COLO668 (cell line): ENCODE results near the gene RCAN1.

Source experiments
- DNase-seq: peaks from one replicate; lab custom pipeline; 2025; ENCODE audit not compliant: unreplicated experiment; lab: John Stamatoyannopoulos, UW

The RCAN1 gene

DNA sequence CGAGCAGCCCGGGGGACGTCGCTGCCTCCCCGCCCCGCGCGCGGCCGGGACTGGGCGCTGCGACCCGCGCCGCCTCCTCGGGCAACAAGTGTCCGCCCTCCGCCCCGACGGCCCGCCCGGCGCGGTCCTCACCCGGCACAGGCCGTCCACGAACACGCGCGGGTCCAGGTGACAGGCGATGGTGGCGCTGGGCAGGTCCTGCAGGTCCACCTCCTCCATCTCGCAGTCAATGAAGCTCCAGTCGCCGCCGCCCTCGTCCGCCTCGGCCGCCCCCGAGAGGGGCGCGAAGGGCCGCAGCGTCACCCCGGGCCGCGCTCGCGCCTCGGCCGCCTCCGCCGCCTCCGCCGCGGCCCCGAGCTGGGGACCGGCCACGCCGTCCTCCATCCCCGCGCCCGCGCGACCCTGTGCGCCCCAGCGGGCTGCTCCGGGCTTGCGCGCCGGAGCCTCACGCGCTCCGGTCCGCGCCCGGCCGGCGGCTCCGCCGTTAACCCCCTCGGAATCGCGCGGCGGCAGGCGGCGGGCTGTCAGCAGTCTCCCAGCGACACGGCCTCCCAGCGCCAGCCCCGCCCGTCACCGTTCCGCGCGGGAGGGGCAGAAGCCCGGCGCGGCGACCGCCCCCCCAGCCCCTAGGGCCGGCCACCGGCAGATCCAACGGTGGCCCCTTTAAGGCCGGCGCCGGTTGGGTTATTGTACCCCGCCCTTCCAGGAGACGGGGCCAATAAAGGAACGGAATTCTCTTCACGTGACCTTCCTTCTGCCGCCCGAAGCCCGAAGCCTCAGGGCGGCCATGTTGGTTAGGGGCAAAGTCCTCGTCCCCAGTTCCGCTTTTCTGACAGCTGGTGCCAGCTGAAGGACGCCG, at the start of gene RCAN1:
Gene RCAN1, minus strand, starts transcription at position 486 of the 859 bp plus-strand sequence. Its CDS starts 102 bp downstream, at position 384.
- peak; percentile 97 for DNase-seq

- no peak for DNase-seq
These were observed 46.9 kb upstream of the RCAN1 start for GRCh38 chr21:34661848-34662247.

GRCh38 chr21:34653522-34653921, 38.6 kb upstream of the RCAN1 start:
- no peak for DNase-seq

DNA sequence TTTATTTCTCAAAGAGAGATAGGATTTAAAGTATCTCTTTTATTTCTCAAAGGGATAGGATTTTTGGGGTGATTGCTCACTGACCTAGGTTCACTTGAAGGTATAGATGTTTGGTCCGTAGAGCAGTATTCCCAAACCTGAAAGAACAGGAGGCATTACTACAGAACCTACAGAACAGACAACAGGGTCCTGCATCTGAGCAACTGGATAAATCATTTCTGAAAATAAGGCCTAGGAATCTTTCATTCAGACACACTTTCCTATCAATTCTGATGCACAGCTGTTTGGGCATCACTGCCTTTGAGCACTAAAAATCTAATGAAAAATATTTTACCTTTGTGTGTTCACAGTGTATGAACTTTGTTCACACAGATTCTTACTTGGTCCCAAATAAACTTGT, 36.7 kb upstream of the RCAN1 start:
- DNase-seq = no peak

DNA sequence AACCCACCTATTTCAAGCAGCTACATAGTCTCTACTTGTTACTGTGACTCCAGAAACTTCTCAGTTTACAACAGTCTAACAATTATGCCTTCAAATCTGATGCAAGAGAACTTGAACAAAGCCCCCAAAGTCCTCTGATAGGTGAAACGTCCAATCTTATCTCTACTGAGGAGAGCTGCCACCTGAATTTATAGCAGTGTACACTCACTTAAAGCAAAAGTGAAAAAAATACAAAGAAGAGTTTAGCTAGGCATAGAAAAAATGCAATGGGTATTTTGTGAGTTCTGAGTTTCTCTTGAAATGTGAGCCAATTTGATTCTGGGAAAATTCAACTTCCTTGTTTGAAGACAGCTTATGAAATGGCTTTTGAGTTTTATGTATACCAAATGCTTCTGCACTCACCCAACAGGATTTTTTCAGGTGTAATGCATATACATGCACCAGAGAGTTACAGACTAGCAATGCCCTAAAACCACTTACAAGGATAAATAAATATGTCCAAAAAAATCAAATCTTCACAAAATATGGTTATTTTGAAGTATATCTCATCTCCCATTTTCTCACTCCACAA, 36.0 kb upstream of the RCAN1 start:
- DNase-seq = no peak

DNA sequence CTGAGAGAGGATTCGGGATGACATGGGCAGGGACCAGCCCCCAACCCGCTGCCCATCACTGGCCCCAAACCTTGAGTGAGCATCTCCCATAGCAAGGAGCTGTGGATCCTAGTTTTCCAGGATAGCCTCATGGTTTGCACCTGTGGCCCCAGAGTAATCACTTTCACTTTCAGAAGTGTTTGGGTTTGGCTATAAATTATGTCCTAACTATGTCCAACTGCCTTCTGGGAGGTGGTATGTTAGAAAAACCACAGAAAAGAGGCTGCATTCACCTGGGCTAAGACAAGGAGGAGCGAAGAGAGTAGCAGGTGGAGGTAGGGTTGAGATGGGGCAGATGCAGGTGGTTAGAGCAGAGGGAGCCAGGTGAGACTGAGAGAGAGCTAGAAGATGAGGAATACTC, 34.5 kb upstream of the RCAN1 start:
- DNase-seq = peak; percentile 58

DNA sequence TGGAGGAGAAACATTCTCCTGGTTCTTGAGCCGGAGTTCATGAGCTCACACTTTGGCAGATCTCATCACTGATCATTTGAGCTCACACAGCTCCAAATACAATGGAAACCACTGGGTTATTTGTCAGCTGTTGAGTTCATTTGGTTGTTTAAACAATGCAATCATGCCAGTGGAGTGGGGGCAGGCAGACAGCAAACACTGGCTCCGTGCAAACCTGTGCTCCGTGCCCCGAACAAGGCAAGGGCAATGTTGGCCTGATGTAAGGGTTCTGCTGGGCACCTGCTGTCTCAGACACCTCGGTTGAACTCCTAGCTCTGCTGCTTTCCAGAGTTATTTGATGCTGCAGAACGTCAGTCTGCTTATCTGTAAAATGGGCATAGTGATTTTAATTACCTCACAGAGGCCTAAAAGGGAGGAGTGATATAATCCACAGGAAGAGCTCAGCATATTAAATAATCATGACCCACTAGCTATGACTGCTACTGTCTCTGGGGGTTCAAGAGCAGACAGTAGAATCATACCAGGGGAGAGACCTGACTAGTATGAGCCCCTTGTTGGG, 33.9 kb upstream of the RCAN1 start:
- peak; percentile 84 for DNase-seq

DNA sequence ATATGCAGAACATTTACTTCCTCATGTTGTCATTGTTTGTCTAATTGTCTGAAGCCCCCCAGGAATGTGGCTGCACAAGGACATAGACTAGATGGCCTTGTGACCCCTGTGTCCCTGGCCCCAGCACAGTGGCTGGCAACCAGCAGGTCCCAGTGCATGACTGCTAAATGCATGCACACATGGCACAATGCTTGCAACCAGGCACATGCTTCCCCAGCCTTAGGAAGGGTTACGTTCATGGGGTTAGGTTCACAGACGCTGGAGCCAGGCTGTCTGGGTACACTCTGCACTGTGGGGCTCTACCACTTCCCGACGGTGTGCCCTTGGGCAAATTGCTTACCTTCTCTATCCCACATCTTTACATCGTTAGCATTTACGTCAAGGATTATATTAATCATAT, 32.6 kb upstream of the RCAN1 start:
- no peak for DNase-seq

GRCh38 chr21:34644825-34645224, 29.9 kb upstream of the RCAN1 start:
- peak; percentile 69 for DNase-seq

DNA sequence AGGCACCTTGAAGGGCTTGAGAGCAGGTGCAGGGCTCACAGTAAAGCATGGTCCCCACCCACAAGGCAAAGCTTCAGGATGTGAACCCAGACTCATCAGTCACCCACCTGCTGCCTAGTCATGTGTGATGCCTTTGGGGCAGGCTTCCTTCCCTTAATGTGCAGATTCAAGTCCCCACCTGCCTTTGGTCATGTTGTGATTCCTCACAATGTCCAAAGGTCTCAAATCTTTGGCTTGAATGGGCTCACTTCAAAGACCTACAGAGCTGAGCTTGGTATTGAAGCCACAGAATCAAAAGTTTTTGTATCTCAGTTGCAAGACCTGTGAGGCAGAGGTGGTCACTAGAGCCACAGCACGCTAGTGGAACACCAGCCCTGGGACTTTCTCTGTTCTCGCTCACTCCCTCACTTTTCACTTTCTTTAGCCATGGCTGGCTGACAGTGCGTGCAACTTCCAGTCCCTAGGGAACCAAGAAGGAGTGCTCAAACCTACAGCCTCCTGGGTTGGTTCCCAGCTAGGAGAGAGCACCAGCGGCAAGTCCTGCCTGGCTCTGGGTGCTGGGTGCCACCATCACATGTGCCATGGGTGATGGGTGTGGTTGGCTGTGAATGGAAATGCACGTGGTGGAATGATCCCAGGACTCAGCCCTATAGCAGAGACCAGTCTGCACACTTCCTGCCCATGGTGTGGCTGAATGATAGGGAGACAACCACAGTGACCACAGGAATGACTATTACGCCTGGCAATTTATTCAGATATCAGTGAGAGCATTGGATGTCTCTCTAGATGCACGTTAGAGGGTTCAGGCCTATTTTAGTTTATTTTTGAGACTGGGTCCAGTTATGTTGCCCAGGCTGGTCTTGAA, 27.5 kb upstream of the RCAN1 start:
- peak; percentile 76 for DNase-seq

- DNase-seq = no peak
These were observed 25.9 kb upstream of the RCAN1 start for GRCh38 chr21:34640858-34641257.

DNA sequence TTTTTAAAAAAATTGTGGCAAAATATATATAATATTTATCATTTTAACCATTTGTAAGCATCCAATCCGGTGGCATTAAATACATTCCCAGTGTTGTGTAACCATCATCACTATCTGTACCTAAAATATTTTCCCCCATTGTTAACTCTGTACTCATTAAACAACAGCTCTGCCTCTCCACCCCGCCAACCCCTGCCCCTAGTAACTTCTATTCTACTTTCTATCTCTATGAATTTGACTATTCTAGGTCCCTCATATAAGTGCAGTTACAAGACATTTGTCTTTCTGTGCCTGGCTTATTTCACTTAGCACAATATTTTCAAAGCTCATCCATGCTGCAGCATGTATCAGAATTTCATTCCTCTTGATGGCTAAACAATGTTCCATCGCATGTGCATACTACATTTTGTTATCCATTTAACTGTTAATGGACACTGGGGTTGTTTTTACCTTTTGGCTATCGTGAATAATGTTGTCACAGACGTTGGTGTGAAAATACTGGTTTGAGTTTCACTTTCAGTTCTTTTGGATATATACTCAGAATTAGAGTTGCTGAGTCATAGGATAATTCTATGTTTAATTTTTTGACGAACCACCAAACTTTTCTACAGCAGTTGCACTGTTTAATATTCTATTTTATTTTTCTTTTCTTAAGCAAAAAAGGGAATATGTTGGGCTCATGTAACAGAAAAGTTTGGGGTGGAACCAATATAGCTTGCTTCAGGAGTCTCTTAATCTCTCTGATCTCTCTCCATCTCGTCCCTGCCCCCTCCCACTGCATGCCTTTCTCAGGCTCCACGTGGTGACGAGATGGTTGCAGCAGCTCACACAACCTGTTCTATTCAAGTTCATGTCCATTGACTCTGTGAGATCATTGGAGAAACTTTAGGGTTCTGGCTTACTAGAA, 25.2 kb upstream of the RCAN1 start:
- DNase-seq = no peak

DNA sequence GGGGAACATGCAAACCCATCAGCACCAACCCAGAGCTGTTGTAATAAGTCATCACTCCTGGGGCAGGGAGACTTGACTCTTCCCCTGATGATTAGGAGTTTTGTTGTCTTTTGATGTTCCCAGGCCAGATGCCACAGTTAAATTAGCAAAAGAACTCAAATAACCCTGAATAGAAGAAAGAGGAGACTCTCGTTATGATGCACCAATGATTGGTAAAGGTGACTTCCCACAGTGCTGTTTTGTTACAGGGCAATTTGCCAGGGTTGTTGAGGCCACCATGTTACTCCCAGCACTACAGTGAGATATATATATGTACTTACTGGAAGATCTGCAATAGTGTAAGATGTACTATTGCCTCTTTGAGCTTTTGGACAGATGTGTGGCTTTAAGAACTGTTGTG, 24.3 kb upstream of the RCAN1 start:
- DNase-seq = no peak

DNA sequence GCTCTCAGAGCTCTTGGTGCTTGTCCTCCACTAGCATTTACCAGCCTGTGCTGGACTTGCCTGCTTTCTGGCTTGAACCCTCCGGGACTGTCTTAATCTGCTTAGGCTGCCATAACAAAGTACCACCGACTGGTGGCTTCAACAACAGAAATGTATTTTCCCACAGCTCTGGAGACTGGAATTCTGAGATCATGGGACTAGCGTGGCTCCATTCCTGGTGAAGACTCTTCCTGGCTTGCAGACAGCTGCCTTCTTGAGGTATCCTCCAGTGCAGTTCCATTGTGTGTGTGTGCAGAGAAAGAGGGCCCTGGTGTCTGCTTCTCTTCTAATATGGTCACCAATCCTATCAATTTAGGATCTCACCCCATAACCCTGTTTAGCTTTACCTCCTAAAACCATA, 22.0 kb upstream of the RCAN1 start:
- DNase-seq = no peak

DNA sequence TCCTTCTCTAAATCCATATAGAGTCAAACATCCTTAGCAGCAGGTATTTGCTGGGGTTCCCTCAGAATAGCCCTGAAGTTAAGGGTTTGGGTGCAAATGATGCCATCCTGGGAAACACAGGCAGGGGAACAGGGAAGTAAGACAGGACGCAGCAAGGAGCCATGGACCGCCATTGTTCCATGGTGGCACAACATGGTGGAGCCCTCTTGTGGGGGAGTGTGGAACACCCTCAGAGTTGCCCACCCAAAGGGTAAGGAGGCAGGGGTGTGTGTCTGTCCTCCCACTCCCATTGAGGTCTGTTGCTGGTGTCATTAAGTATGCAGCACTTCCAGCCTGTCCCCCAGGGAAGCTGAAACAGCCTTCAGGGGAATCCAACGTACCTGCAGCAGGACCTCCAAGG, 20.4 kb upstream of the RCAN1 start:
- DNase-seq = peak; percentile 18

- no peak for DNase-seq
These were observed 17.6 kb upstream of the RCAN1 start for GRCh38 chr21:34632498-34632897.

DNA sequence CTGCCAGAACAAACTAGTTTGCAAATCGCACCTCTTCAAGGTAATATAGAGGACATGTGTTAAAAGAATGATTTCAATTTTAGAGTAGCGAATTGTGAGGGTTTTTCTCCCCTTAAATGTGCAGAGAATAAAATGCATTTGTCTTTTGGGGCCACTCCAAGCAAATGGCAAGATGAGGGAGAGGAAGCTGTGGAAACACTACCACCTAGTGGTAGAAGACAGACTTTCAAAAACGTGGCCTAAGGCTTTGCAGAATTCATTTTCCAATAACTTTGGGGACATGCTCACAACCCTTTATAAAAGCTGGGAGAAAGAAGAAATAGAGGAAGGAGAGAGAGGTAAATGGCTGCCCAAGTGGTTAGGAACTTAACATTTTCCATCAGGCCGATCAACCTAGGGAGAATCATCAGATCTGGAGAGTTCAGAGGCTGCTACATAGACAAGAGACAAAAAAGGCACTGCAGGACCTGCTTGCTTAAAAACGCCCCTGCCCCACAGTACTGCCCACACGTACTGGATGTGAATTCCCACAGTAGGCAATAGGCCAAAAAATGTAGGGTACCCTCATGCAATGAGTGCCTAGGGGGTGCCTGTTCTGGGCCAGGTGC, 15.7 kb upstream of the RCAN1 start:
- peak; percentile 46 for DNase-seq

DNA sequence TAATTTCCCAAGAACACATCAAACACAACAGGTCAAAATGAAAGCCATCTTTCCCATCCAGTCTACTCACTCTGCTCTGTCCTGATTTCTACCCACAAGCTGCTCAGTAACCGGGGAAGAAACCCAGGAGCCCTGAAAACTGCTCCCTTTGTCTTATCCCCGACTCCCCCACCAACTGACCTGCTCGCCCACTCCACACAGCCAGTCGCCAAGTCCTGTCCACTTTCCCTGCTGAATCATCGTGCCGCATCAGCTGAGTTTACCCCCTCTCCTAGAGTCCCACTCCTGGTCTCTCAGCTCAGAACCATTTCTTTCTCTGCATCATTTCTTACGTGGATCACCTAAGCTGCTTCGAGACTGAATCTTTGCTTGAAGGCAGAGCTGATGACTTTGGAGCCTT, 11.2 kb upstream of the RCAN1 start:
- no peak for DNase-seq

- no peak for DNase-seq
These were observed 10.2 kb upstream of the RCAN1 start for GRCh38 chr21:34625030-34625593.

DNA sequence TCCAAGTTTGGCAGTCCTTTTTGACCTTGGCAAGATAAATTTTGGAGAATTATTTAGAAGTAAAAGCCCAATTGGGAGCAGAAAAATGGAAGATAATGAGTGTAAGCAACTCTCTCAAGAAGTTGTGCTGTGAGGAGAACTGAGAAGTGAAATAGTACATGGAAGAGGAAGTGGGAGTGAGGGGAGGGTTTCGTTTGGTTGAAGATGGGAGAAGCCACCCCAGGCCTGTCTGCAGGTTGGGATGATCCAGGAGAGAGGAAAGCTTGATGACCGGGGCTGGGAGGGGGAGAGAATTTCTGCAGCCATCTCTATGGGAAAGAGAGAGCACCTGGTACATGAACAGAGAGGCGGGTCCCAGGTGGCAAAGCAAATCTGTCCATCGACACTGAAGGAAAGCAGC, 8.6 kb upstream of the RCAN1 start:
- no peak for DNase-seq
